ENCODE data around the gene PLXNA2. TPM values are rescaled to one million over a fixed set of nuclear protein-coding genes. Genes with fewer than 3 reads are reported as not detected.

PLXNA2 gene
- total RNA-seq, 4 donors from 2014 or later = 12.2 to 45.7 (median 21.8) TPM

- Histone ChIP-seq H3K27ac (peak overlapping the region; percentile 40 to 82 (median 69)), H3K4me1 (peaks cover 43 to 58% of the 10 kb centered on the region in 2 donors), H3K9me3 (no peaks in the 10 kb centered on the region), H3K36me3 (peaks cover 10 to 11% of the 10 kb centered on the region in 2 donors), H3K27me3 (no peaks in the 10 kb centered on the region), H3K4me3 (replicated peaks in 1 of 3) (no peak overlapping the region)
- intact Hi-C loops (cut with DNase I) = no loop called here
- TF ChIP-seq POLR2A (IDR thresholded peaks at IDR 0.05) (no peak), CTCF (IDR thresholded peaks at IDR 0.05) (no peak)
- 13 to 40% methylated on average over 1 of the region's 1 CpG for WGBS, 2 donors
- DNase-seq = peak; percentile 77
Measured at GRCh38 chr1:208221291-208221622, 22.9 kb downstream of the PLXNA2 start.

GRCh38 chr1:208219659-208220282 lies 24.4 kb downstream of the PLXNA2 start:
- Histone ChIP-seq H3K27me3 (no peaks in the 10 kb centered on the region), H3K9me3 (no peaks in the 10 kb centered on the region), H3K27ac (peak overlapping the region; percentile 18 to 82 (median 69)), H3K4me1 (peaks cover 33 to 47% of the 10 kb centered on the region in 2 donors), H3K36me3 (peaks cover 11 to 14% of the 10 kb centered on the region in 2 donors), H3K4me3 (replicated peaks in 1 of 3) (no peak overlapping the region)
- 54 to 70% methylated on average over 14 to 15 of the region's 15 CpGs for WGBS, 2 donors
- intact Hi-C loops (cut with DNase I) = no loop called here
- DNase-seq = no peak
- TF ChIP-seq POLR2A (IDR thresholded peaks at IDR 0.05) (no peak), CTCF (IDR thresholded peaks at IDR 0.05) (no peak)

- Histone ChIP-seq H3K9me3 (no peaks in the 10 kb centered on the region), H3K4me1 (peaks cover 33 to 47% of the 10 kb centered on the region in 2 donors), H3K36me3 (peaks cover 11 to 14% of the 10 kb centered on the region in 2 donors), H3K27ac (peak overlapping the region; percentile 27 to 82 (median 64)), H3K27me3 (no peaks in the 10 kb centered on the region), H3K4me3 (replicated peaks in 1 of 3) (no peak overlapping the region)
- TF ChIP-seq CTCF (IDR thresholded peaks at IDR 0.05) (no peak), POLR2A (IDR thresholded peaks at IDR 0.05) (no peak)
- intact Hi-C loops (cut with DNase I) = no loop called here
- 89 to 92% methylated on average over 4 to 5 of the region's 5 CpGs for WGBS, 2 donors
- no peak for DNase-seq
Measured at GRCh38 chr1:208219098-208219658, 25.0 kb downstream of the PLXNA2 start.

GRCh38 chr1:208218237-208219097 lies 25.7 kb downstream of the PLXNA2 start:
- Histone ChIP-seq H3K9me3 (no peaks in the 10 kb centered on the region), H3K27me3 (no peaks in the 10 kb centered on the region), H3K4me1 (peaks cover 35 to 50% of the 10 kb centered on the region in 2 donors), H3K36me3 (peaks cover 11 to 14% of the 10 kb centered on the region in 2 donors), H3K4me3 (replicated peaks in 1 of 3) (no peak overlapping the region), H3K27ac (peak overlapping the region; percentile 27 to 82 (median 64))
- intact Hi-C loops (cut with DNase I) = no loop called here
- 74 to 80% methylated on average over 12 of the region's 12 CpGs for WGBS, 2 donors
- no peak for DNase-seq
- TF ChIP-seq CTCF (IDR thresholded peaks at IDR 0.05) (no peak), POLR2A (IDR thresholded peaks at IDR 0.05) (no peak)
